HG03354 (cell line): ENCODE measurements around the gene KIAA0408.
A peak's percentile ranks its signal among the peaks of the same experiment; 100 is the strongest.
"Not testable (repeated sequence)": the region's sequence is repeated elsewhere in the genome, so short reads cannot be mapped to it uniquely, and the experiment has no call there.

Source experiments
- ATAC-seq: cut with Tn5 transposase; IDR thresholded peaks from one replicate; pipeline ENCODE4 v1.9.1; 2021; ENCODE audit warnings: mild to moderate bottlenecking; ENCODE audit not compliant: unreplicated experiment, poor library complexity, severe bottlenecking

Gene KIAA0408

DNA sequence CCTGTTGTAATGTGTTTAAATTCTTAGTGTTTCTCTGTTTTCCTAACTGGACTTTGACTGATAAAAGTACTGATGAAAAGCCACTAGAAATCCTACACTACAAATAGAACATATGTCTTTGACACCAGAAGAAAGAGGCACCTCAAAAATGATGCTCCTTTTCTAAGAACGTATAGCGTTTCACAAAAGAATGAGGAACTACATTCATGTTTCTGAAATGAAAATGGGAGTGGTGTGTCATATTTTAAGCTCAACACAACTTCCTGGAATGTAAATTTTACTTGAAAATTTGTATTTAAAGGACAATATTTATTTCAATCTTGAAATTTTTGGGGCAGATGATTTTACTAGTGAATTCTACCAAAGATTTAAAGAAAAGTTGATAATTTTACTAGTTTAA is 35.3 kb downstream of the KIAA0408 start:
- no peak for ATAC-seq

DNA sequence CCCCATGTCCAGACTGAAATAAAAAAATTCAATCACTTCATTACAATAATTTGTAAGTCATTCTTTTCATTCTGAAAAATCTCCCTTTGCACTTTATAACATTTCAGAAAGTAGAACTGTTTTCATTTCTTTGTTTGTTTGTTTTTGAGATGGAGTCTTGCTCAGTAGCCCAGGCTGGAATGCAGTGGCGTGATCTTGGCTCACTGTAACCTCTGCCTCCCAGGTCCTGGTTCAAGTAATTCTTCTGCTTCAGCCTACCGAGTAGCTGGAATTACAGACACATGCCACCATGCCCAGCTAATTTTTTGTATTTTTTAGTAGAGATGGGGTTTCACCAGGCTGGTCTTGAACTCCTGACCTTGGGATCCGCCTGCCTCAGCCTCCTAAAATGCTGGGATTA is 38.0 kb downstream of the KIAA0408 start:
- ATAC-seq: not testable (repeated sequence)

DNA sequence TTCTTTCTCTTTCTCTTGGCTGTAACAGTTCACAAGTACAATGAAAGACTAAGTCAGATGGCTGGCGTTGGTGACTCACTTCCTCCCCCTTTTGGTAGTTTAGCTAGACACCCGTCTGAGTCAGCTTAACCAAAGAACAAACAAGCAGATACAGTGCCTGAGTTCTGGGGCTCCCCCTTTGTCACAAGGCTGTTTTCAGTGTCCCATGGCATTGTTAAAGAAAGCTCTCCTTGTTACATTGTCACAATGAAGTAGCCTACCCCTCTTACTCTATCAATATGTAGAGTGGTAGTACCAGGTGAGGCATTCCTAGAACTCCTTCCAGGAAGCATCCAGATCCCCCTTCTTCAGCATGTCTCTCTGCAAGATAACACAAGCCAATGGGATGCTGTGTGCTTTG is 38.6 kb downstream of the KIAA0408 start:
- ATAC-seq: peak; percentile 100

DNA sequence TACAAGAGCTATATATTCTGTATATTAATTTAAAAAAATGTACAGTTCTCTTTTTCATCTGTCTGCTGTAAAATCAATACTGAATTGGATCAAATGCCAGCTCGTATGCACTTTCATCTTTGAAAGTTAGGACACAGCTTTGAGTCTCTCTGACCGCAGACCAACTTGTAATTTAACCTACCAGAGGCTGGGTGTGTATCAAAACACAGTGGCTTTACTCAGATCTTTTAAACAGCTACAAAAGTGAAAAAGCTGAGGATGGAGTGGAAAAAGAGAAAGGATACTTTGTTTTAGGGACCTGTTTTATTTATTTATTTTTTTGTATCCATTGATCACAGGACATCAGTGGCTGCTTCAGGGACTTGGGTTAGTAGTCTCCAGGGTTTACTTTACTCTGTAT is 44.1 kb downstream of the KIAA0408 start:
- ATAC-seq: no peak

DNA sequence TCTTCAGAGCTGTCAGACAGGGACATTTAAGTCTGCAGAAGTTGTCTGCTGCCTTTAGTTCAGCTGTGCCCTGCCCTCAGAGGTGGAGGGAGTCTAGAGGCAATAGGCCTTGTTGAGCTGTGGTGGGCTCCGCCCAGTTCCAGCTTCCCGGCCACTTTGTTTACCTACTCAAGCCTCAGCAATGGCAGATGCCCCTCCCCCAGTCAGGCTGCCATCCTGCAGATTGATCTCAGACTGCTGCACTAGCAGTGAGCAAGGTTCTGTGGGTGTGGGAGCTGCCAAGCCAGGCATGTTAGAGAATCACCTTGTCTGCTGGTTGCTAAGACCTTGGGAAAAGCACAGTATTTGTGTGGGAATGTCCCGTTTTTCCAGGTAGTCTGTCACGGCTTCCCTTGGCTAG is 46.1 kb downstream of the KIAA0408 start:
- ATAC-seq: not testable (repeated sequence)

DNA sequence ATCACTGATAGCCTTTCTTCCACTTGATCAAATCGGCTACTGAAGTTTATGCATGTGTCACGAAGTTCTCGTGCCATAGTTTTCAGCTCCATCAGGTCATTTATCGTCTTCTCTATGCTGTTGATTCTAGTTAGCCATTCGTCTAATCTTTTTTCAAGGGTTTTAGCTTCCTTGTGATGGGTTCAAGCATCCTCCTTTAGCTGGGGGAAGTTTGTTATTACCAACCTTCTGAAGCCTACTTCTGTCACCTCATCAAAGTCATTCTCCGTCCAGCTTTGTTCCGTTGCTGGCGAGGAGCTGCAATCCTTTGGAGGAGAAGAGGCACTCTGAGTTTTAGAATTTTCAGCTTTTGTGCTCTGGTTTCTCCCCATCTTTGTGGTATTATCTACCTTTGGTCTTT is 47.2 kb downstream of the KIAA0408 start:
- not testable (repeated sequence) for ATAC-seq
